Transverse colon (tissue), 4 donors: ENCODE measurements around the gene TRPV3. TPM values are rescaled to one million over a fixed set of nuclear protein-coding genes. Genes with fewer than 3 reads are reported as not detected.

Experiments used
- DNase-seq: peaks from one replicate; pipeline ENCODE4 v3.0.0-alpha.2; 2019
- H3K27ac ChIP-seq, 4 donors: fragments of 200-600 bp; sonication (generic); 2 replicates each; pipeline ENCODE4 v1.5.1; 2016 to 2018; ENCODE audit warnings: inconsistent platforms in 4 of 4
- H3K27me3 ChIP-seq: fragments of 200-600 bp; sonication (generic); 2 replicates; pipeline ENCODE4 v1.5.1; 2017; ENCODE audit warnings: inconsistent platforms
- H3K36me3 ChIP-seq, 4 donors: fragments of 200-600 bp; sonication (generic); 2 replicates each; pipeline ENCODE4 v1.5.1; 2017 to 2019; ENCODE audit warnings: inconsistent platforms in 4 of 4
- H3K4me1 ChIP-seq, 4 donors: fragments of 200-600 bp; sonication (generic); 2 replicates each; pipeline ENCODE4 v1.5.1; 2017 to 2020; ENCODE audit warnings: inconsistent platforms in 4 of 4
- H3K4me3 ChIP-seq, 4 donors: fragments of 200-600 bp; sonication (generic); 1 replicate in 1 of 4; 2 replicates in 3 of 4; pipeline versions ENCODE4 v1.5.1 to v1.6.1; 2017 to 2019; ENCODE audit warnings: inconsistent platforms in 4 of 4
- H3K9me3 ChIP-seq, 2 donors: fragments of 200-600 bp; sonication (generic); 2 replicates each; pipeline ENCODE4 v1.5.1; 2017 to 2019; ENCODE audit warnings: inconsistent platforms in 2 of 2
- EP300 ChIP-seq: sonication (generic); formaldehyde crosslinking; IDR thresholded peaks from one replicate; pipeline ENCODE4 v1.6.1; 2017; ENCODE audit warnings: antibody characterized with exemption, low read depth
- POLR2A ChIP-seq: fragments of 450-650 bp; IDR thresholded peaks from one replicate; pipeline ENCODE4 v1.6.1; 2016; ENCODE audit warnings: antibody characterized with exemption, mild to moderate bottlenecking, moderate library complexity
- POLR2AphosphoS5 ChIP-seq, 3 donors: sonication (generic); formaldehyde crosslinking; IDR thresholded peaks; one replicate each; pipeline ENCODE4 v1.6.1; 2016; ENCODE audit warnings: antibody characterized with exemption in 3 of 3
- WGBS, 2 donors: methylation state at CpG; one replicate each; pipeline ENCODE4 v1.1.5; 2018; ENCODE audit warnings: low coverage in 1 of 2; 5-methylcytosine and 5-hydroxymethylcytosine counted together
- in situ Hi-C, 4 donors: fragments of 200-750 bp; cut with MboI; loops; one replicate each; pipeline versions ENCODE4 v1.15.0 to v1.15.1; 2017; ENCODE audit warnings: low sequenced_read_pairs in 3 of 4, low pct_ligation_motif_present in 1 of 4, low pct_unique_long_range_greater_than_20kb in 1 of 4
- intact Hi-C: fragments of 100-400 bp; cut with DNase I; formaldehyde crosslinking; loops from one replicate; pipeline ENCODE4 v1.15.1; 2023; ENCODE audit warnings: low total_unique reads
- total RNA-seq, 4 donors: library from RNA; depleted of rRNA; stranded (reverse); fragments of >200 nt; gene quantifications; one replicate each; pipeline ENCODE4 v1.1.0, GENCODE V29; 2016
- TF ChIP-seq, protein P1 (sequence below), 5 experiments: fragments of 200-600 bp in 3 of 5; fragments of 450-650 bp in 2 of 5; sonication (generic) in 3 of 5; IDR thresholded peaks; 1 replicate in 2 of 5; 2 replicates in 3 of 5; pipeline ENCODE4 v1.5.1; 2016 to 2017; ENCODE audit warnings: antibody characterized with exemption in 5 of 5, inconsistent platforms in 3 of 5, mild to moderate bottlenecking in 2 of 5, moderate library complexity in 1 of 5

TRPV3 gene
- total RNA-seq, 4 donors from 2014 or later = 0.20 to 7.1 (median 3.7) TPM

DNA sequence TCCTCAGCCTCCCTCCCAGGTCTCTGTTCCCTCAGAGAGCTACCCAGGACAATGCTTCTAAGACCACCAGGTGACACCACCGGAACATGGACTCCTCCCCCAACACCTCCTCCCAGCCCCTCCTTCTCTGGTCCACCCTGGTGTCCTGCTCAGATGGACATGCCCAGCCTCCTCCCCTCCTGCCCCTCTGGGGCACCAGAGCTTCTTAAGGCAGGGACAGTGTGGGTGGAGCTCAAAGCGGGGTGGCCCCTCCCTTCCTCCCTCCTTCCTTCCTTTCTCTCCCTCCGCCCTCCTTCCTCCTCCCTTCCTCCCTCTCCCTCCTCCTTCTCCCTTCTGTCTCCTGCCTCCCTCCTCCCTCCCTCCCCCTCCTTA lies 22.7 kb downstream of the TRPV3 start:
- intact Hi-C loops = no loop called here
- TF ChIP-seq, protein P1, sequence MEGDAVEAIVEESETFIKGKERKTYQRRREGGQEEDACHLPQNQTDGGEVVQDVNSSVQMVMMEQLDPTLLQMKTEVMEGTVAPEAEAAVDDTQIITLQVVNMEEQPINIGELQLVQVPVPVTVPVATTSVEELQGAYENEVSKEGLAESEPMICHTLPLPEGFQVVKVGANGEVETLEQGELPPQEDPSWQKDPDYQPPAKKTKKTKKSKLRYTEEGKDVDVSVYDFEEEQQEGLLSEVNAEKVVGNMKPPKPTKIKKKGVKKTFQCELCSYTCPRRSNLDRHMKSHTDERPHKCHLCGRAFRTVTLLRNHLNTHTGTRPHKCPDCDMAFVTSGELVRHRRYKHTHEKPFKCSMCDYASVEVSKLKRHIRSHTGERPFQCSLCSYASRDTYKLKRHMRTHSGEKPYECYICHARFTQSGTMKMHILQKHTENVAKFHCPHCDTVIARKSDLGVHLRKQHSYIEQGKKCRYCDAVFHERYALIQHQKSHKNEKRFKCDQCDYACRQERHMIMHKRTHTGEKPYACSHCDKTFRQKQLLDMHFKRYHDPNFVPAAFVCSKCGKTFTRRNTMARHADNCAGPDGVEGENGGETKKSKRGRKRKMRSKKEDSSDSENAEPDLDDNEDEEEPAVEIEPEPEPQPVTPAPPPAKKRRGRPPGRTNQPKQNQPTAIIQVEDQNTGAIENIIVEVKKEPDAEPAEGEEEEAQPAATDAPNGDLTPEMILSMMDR (IDR thresholded peaks at IDR 0.05) = no peak
- TF ChIP-seq EP300 = no peak
- TF ChIP-seq POLR2A = no peak
- no peak for TF ChIP-seq POLR2AphosphoS5 (IDR thresholded peaks at IDR 0.05)
- H3K36me3 ChIP-seq = no peaks in the 10 kb centered on the region
- no peaks in the 10 kb centered on the region for H3K9me3 ChIP-seq
- in situ Hi-C loops = no loop called here
- DNase-seq = no peak
- H3K27me3 ChIP-seq = peaks cover 18% of the 10 kb centered on the region
- 16% methylated on average over 3 of the region's 3 CpGs; no CpG with 5 or more reads in 1 of the 2 donors for WGBS, 2 donors
- H3K4me1 ChIP-seq = peaks cover 0 to 9% (median 3%) of the 10 kb centered on the region in 4 donors
- no peak overlapping the region for H3K27ac ChIP-seq
- no peak overlapping the region for H3K4me3 ChIP-seq

DNA sequence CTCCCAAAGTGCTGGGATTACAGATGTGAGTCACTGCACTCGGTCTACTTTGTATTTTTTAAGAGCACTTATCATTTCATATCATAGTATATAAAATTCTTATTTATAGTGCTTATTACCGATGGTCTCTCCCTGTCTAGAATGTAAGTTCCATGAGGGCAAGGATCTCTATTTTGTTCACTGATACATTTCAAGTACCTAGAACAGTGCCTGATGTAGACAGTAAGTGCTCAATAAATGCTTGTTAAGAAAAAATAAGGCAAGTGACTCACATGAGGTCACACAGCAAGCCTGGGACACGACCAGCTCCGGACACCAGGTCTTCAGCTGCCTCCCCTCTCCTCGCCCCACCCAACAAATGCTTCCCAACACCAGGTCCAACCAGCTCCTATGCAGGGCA lies 23.9 kb downstream of the TRPV3 start:
- Histone ChIP-seq H3K27me3 (peaks cover 18% of the 10 kb centered on the region), H3K9me3 (no peaks in the 10 kb centered on the region), H3K4me1 (peaks cover 0 to 9% (median 3%) of the 10 kb centered on the region in 4 donors), H3K4me3 (no peak overlapping the region), H3K27ac (no peak overlapping the region), H3K36me3 (no peaks in the 10 kb centered on the region)
- in situ Hi-C loops = no loop called here
- 76 to 80% methylated on average over 2 to 5 of the region's 5 CpGs for WGBS, 2 donors
- no peak for TF ChIP-seq EP300
- TF ChIP-seq POLR2A = no peak
- TF ChIP-seq, protein P1 (IDR thresholded peaks at IDR 0.05) = no peak
- TF ChIP-seq POLR2AphosphoS5 (IDR thresholded peaks at IDR 0.05) = no peak
- intact Hi-C loops = no loop called here
- no peak for DNase-seq

DNA sequence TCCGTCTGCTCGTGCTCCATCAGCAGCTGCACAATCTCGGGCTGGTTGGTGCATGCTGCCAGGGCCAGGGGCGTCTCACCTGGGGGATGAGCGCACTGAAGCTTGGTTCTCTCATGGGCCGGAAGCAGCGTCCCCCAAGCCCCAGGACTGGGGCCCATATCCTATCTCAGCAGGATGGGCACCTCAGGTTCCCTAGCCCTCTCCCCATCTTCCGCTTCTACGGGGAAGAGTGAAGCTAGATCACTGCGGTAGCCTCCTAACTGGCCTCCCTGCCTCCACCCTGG lies 24.8 kb downstream of the TRPV3 start:
- in situ Hi-C loops = no loop called here
- Histone ChIP-seq H3K4me3 (no peak overlapping the region), H3K36me3 (no peaks in the 10 kb centered on the region), H3K27ac (no peak overlapping the region), H3K9me3 (no peaks in the 10 kb centered on the region), H3K27me3 (peaks cover 18% of the 10 kb centered on the region), H3K4me1 (peaks cover 0 to 9% (median 3%) of the 10 kb centered on the region in 4 donors)
- TF ChIP-seq, protein P1 (IDR thresholded peaks at IDR 0.05) = no peak
- no peak for TF ChIP-seq POLR2AphosphoS5 (IDR thresholded peaks at IDR 0.05)
- no peak for TF ChIP-seq EP300
- TF ChIP-seq POLR2A = no peak
- no peak for DNase-seq
- intact Hi-C loops = no loop called here
- 92% methylated on average over 10 of the region's 10 CpGs; no CpG with 5 or more reads in 1 of the 2 donors for WGBS, 2 donors

DNA sequence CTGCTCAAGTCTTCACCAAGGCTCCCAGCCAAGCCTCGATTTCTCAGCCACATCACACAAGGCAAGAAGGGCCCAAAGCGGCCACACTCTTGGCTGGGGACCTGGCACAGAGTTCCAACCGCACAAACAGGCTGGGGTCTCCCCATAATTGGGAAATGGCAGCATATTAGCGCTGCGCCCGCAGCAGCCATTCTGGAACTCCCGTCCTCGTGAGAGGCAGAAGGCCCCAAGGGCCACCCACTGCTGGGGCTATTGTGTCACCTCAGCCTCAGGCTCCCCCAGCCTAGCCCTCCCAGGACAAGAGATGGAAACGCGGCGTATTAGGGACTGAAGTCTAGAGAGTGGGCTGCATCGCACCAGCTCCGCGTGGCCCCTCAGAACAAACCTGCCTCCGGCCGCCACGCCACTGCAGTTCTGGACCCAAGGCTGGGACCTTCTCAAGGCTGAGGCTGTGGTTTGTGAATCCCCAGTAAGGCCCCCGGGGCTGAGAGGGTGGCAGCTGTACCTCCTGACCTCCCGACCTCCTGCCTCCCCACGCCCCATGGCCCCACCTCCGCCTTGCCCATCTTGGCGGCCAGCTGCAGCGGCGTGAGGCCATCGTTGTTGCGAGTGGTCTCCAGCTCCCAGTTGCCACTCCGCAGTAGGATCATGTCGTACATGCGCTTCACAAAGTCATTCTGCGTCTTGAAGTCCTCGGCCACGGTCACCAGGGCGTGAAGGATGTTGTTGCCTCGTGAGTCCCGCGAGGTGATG lies 25.3 kb downstream of the TRPV3 start:
- WGBS, 2 donors = 95% methylated on average over 31 of the region's 36 CpGs; no CpG with 5 or more reads in 1 of the 2 donors
- Histone ChIP-seq H3K27me3 (peaks cover 18% of the 10 kb centered on the region), H3K4me1 (peaks cover 0 to 9% (median 3%) of the 10 kb centered on the region in 4 donors), H3K36me3 (no peaks in the 10 kb centered on the region), H3K9me3 (no peaks in the 10 kb centered on the region), H3K27ac (no peak overlapping the region), H3K4me3 (no peak overlapping the region)
- intact Hi-C loops (no loop called here), in situ Hi-C loops (no loop called here)
- no peak for DNase-seq
- TF ChIP-seq EP300 (no peak), POLR2AphosphoS5 (IDR thresholded peaks at IDR 0.05) (no peak), POLR2A (no peak)
- TF ChIP-seq, protein P1 (IDR thresholded peaks at IDR 0.05) = no peak
